KMS-11 (cell line): Measurements from ENCODE around the gene TXNRD1.

ENCODE experiments used
- H2AFZ ChIP-seq: fragments of 200-600 bp; sonication (generic); 2 replicates; pipeline ENCODE4 v1.6.1; 2016; ENCODE audit warnings: antibody characterized with exemption, mixed run types, low read depth
- H3K27ac ChIP-seq: fragments of 200-600 bp; sonication (generic); 2 replicates; pipeline ENCODE4 v1.6.1; 2016; ENCODE audit warnings: mild to moderate bottlenecking, mixed run types
- H3K27me3 ChIP-seq: fragments of 200-600 bp; sonication (generic); 2 replicates; pipeline ENCODE4 v1.6.1; 2017; ENCODE audit warnings: mild to moderate bottlenecking, low read depth, mixed run types, moderate library complexity; ENCODE audit not compliant: insufficient read depth
- H3K36me3 ChIP-seq: fragments of 200-600 bp; sonication (generic); 2 replicates; pipeline ENCODE4 v1.6.1; 2017; ENCODE audit warnings: mild to moderate bottlenecking, mixed run types; ENCODE audit not compliant: insufficient read depth
- H3K4me1 ChIP-seq: fragments of 200-600 bp; sonication (generic); 2 replicates; pipeline ENCODE4 v1.6.1; 2016; ENCODE audit warnings: mild to moderate bottlenecking, low read depth, mixed run types; ENCODE audit not compliant: poor library complexity, severe bottlenecking
- H3K4me2 ChIP-seq: fragments of 200-600 bp; sonication (generic); 2 replicates; pipeline ENCODE4 v1.7.0; 2016; ENCODE audit warnings: mild to moderate bottlenecking, mixed run types
- H3K4me3 ChIP-seq: fragments of 200-600 bp; sonication (generic); IDR thresholded peaks from 2 replicates; pipeline ENCODE4 v1.6.1; 2017; ENCODE audit warnings: low read depth, low read length, mixed read lengths; ENCODE audit not compliant: insufficient read depth
- H3K79me2 ChIP-seq: fragments of 200-600 bp; sonication (generic); 2 replicates; pipeline ENCODE4 v1.6.1; 2016; ENCODE audit warnings: low read depth, mixed run types; ENCODE audit not compliant: insufficient read depth
- H3K9ac ChIP-seq: fragments of 200-600 bp; sonication (generic); 2 replicates; pipeline ENCODE4 v1.6.1; 2016; ENCODE audit warnings: mild to moderate bottlenecking, mixed run types
- H4K20me1 ChIP-seq: fragments of 200-600 bp; sonication (generic); 2 replicates; pipeline ENCODE4 v1.6.1; 2016; ENCODE audit warnings: mild to moderate bottlenecking, mixed run types; ENCODE audit not compliant: insufficient read depth
- CTCF ChIP-seq: fragments of 200-600 bp; sonication (generic); conservative IDR thresholded peaks from 2 replicates; pipeline ENCODE4 v1.6.1; 2017; ENCODE audit warnings: low read depth, mild to moderate bottlenecking, antibody characterized with exemption, low read length, moderate library complexity, mixed read lengths

The TXNRD1 gene

GRCh38 chr12:104299842-104300481 lies 84.4 kb downstream of the TXNRD1 start:
- Histone ChIP-seq H3K4me1 (peaks cover 36% of the 10 kb centered on the region), H3K27ac (no peak overlapping the region), H3K4me3 (no peak overlapping the region), H4K20me1 (peaks cover 9% of the 10 kb centered on the region; the same call in 1 of the 2 replicates), H3K79me2 (peaks cover 94% of the 10 kb centered on the region), H3K9ac (no peak overlapping the region), H3K36me3 (no peaks in the 10 kb centered on the region; the same call in 1 of the 2 replicates), H3K4me2 (no peak overlapping the region), H3K27me3 (no peaks in the 10 kb centered on the region), H2AFZ (no peak overlapping the region)
- no peak for TF ChIP-seq CTCF

- Histone ChIP-seq H3K4me1 (peaks cover 18% of the 10 kb centered on the region), H2AFZ (no peak within 1 kb of the TSS), H3K27ac (no peak within 1 kb of the TSS), H3K36me3 (no peaks in the 10 kb centered on the region; the same call in 1 of the 2 replicates), H3K4me2 (no peak within 1 kb of the TSS), H3K79me2 (peaks cover 96% of the 10 kb centered on the region), H3K27me3 (no peaks in the 10 kb centered on the region), H4K20me1 (peaks cover 6% of the 10 kb centered on the region; the same call in 1 of the 2 replicates), H3K9ac (no peak within 1 kb of the TSS), H3K4me3 (no peak within 1 kb of the TSS)
- TF ChIP-seq CTCF, result no peak
Observed at GRCh38 chr12:104303538-104304151, 88.1 kb downstream of the TXNRD1 start, which contains the start of gene EID3. TSS of gene EID3 (plus strand) at chr12:104303739. CDS start at chr12:104303935, 196 bp downstream.

GRCh38 chr12:104304261-104305009 lies 88.9 kb downstream of the TXNRD1 start:
- Histone ChIP-seq H3K27me3 (no peaks in the 10 kb centered on the region), H4K20me1 (peaks cover 6% of the 10 kb centered on the region; the same call in 1 of the 2 replicates), H3K79me2 (peaks cover 96% of the 10 kb centered on the region), H3K9ac (no peak overlapping the region), H3K4me3 (no peak overlapping the region), H3K4me2 (no peak overlapping the region), H3K4me1 (peaks cover 10% of the 10 kb centered on the region), H2AFZ (no peak overlapping the region), H3K27ac (no peak overlapping the region), H3K36me3 (no peaks in the 10 kb centered on the region; the same call in 1 of the 2 replicates)
- TF ChIP-seq CTCF, result no peak

- Histone ChIP-seq H3K27me3 (no peaks in the 10 kb centered on the region), H3K79me2 (peaks cover 95% of the 10 kb centered on the region), H3K4me3 (no peak overlapping the region), H3K27ac (no peak overlapping the region), H3K9ac (no peak overlapping the region), H3K4me1 (peaks cover 2% of the 10 kb centered on the region), H3K4me2 (no peak overlapping the region), H2AFZ (no peak overlapping the region), H4K20me1 (peaks cover 6% of the 10 kb centered on the region; the same call in 1 of the 2 replicates), H3K36me3 (no peaks in the 10 kb centered on the region; the same call in 1 of the 2 replicates)
- no peak for TF ChIP-seq CTCF
Observed at GRCh38 chr12:104305349-104305748, 89.8 kb downstream of the TXNRD1 start.
